IMR-90 (cell line): ENCODE data around the gene ODF2.

Source experiments
- BHLHE40 ChIP-seq: fragments of 150-350 bp; IDR thresholded peaks from 2 replicates; pipeline ENCODE4 v1.6.1; 2016; ENCODE audit warnings: mild to moderate bottlenecking, low read depth, low read length
- MXI1 ChIP-seq: IDR thresholded peaks from 2 replicates; pipeline ENCODE4 v1.6.1; 2012; ENCODE audit warnings: low read depth, mild to moderate bottlenecking, low read length, moderate library complexity, borderline replicate concordance

- TF ChIP-seq MXI1, result no peak
- no peak for TF ChIP-seq BHLHE40
These were observed 73.4 kb downstream of the ODF2 start for GRCh38 chr9:128529191-128529590.
